HEK293 (cell line): ENCODE data around the gene TKTL2.

ENCODE experiments used
- BCL11B ChIP-seq: fragments of 450-650 bp; formaldehyde crosslinking; IDR thresholded peaks from 2 replicates; pipeline ENCODE4 v1.5.1; 2016; ENCODE audit warnings: low read depth, missing biosample characterization, missing genetic modification characterization
- KLF8 ChIP-seq: fragments of 450-650 bp; formaldehyde crosslinking; IDR thresholded peaks from 2 replicates; pipeline ENCODE4 v1.5.1; 2016; ENCODE audit warnings: missing biosample characterization, missing genetic modification characterization
- OSR2 ChIP-seq: fragments of 450-650 bp; formaldehyde crosslinking; IDR thresholded peaks from 2 replicates; pipeline ENCODE4 v1.5.1; 2016; ENCODE audit warnings: missing biosample characterization, missing genetic modification characterization
- SETDB1 ChIP-seq: IDR thresholded peaks from one replicate; pipeline ENCODE4 v1.6.1; 2017; ENCODE audit warnings: mild to moderate bottlenecking, low read length, moderate library complexity, mixed read lengths; ENCODE audit not compliant: insufficient read length
- SP3 ChIP-seq: fragments of 450-650 bp; formaldehyde crosslinking; IDR thresholded peaks from 2 replicates; pipeline ENCODE4 v1.5.1; 2016; ENCODE audit warnings: missing biosample characterization, missing genetic modification characterization
- TRIM28 ChIP-seq: IDR thresholded peaks from 2 replicates; pipeline ENCODE4 v1.6.1; 2011; ENCODE audit warnings: low read length, control low read depth, borderline replicate concordance
- YY1 ChIP-seq: fragments of 450-650 bp; formaldehyde crosslinking; IDR thresholded peaks from 2 replicates; pipeline ENCODE4 v1.5.1; 2018; ENCODE audit warnings: missing biosample characterization, missing genetic modification characterization
- ZBTB20 ChIP-seq: fragments of 450-650 bp; formaldehyde crosslinking; IDR thresholded peaks from 2 replicates; pipeline ENCODE4 v1.5.1; 2016; ENCODE audit warnings: missing biosample characterization, missing genetic modification characterization
- ZBTB8A ChIP-seq: fragments of 450-650 bp; formaldehyde crosslinking; IDR thresholded peaks from 2 replicates; pipeline ENCODE4 v1.5.1; 2016; ENCODE audit warnings: missing biosample characterization, missing genetic modification characterization
- ZNF211 ChIP-seq: fragments of 450-650 bp; formaldehyde crosslinking; IDR thresholded peaks from 2 replicates; pipeline ENCODE4 v1.5.1; 2016; ENCODE audit warnings: low read depth, missing biosample characterization, missing genetic modification characterization
- ZNF266 ChIP-seq: fragments of 450-650 bp; formaldehyde crosslinking; IDR thresholded peaks from 2 replicates; pipeline ENCODE4 v1.5.1; 2016; ENCODE audit warnings: missing biosample characterization, missing genetic modification characterization, low read depth
- ZNF292 ChIP-seq: fragments of 450-650 bp; formaldehyde crosslinking; IDR thresholded peaks from 2 replicates; pipeline ENCODE4 v1.5.1; 2016; ENCODE audit warnings: low read depth, missing biosample characterization, missing genetic modification characterization, borderline replicate concordance
- ZNF324 ChIP-seq: fragments of 450-650 bp; formaldehyde crosslinking; IDR thresholded peaks from 2 replicates; pipeline ENCODE4 v1.5.1; 2016; ENCODE audit warnings: missing biosample characterization, missing genetic modification characterization
- ZNF335 ChIP-seq: fragments of 450-650 bp; formaldehyde crosslinking; conservative IDR thresholded peaks from 2 replicates; pipeline ENCODE4 v1.5.1; 2016; ENCODE audit warnings: missing biosample characterization, missing genetic modification characterization
- ZNF341 ChIP-seq: fragments of 450-650 bp; formaldehyde crosslinking; IDR thresholded peaks from 2 replicates; pipeline ENCODE4; 2016; ENCODE audit warnings: low read depth, missing biosample characterization, missing genetic modification characterization
- ZNF354C ChIP-seq: fragments of 450-650 bp; formaldehyde crosslinking; IDR thresholded peaks from 2 replicates; pipeline ENCODE4 v1.5.1; 2016; ENCODE audit warnings: missing biosample characterization, missing genetic modification characterization, low read depth, borderline replicate concordance
- ZNF423 ChIP-seq: fragments of 450-650 bp; formaldehyde crosslinking; IDR thresholded peaks from 2 replicates; pipeline ENCODE4 v1.5.1; 2016; ENCODE audit warnings: missing biosample characterization, missing genetic modification characterization
- ZNF600 ChIP-seq: fragments of 450-650 bp; formaldehyde crosslinking; IDR thresholded peaks from 2 replicates; pipeline ENCODE4 v1.5.1; 2016; ENCODE audit warnings: missing biosample characterization, missing genetic modification characterization
- ZNF624 ChIP-seq: fragments of 450-650 bp; formaldehyde crosslinking; IDR thresholded peaks from 2 replicates; pipeline ENCODE4 v1.5.1; 2017; ENCODE audit warnings: missing biosample characterization, missing genetic modification characterization
- ZNF658 ChIP-seq: fragments of 450-650 bp; formaldehyde crosslinking; IDR thresholded peaks from 2 replicates; pipeline ENCODE4; 2016; ENCODE audit warnings: missing biosample characterization, missing genetic modification characterization
- ZNF660 ChIP-seq: fragments of 450-650 bp; IDR thresholded peaks from 2 replicates; pipeline ENCODE4 v1.5.1; 2018; ENCODE audit warnings: missing biosample characterization, mild to moderate bottlenecking, missing genetic modification characterization
- ZNF76 ChIP-seq: fragments of 450-650 bp; formaldehyde crosslinking; IDR thresholded peaks from 2 replicates; pipeline ENCODE4; 2016; ENCODE audit warnings: low read depth, missing biosample characterization, missing genetic modification characterization, borderline replicate concordance
- ZNF777 ChIP-seq: fragments of 450-650 bp; formaldehyde crosslinking; IDR thresholded peaks from 2 replicates; pipeline ENCODE4 v1.5.1; 2017; ENCODE audit warnings: missing biosample characterization, missing genetic modification characterization, borderline replicate concordance
- ZSCAN30 ChIP-seq: fragments of 450-650 bp; IDR thresholded peaks from 2 replicates; pipeline ENCODE4 v1.5.1; 2018; ENCODE audit warnings: missing biosample characterization, mild to moderate bottlenecking, missing genetic modification characterization, moderate library complexity
- TF ChIP-seq, protein P1 (sequence below): fragments of 450-650 bp; formaldehyde crosslinking; IDR thresholded peaks from 2 replicates; pipeline ENCODE4 v1.5.1; 2016; ENCODE audit warnings: missing biosample characterization, missing genetic modification characterization, low read depth
- TF ChIP-seq, protein P2 (sequence below): fragments of 450-650 bp; formaldehyde crosslinking; IDR thresholded peaks from 2 replicates; pipeline ENCODE4 v1.5.1; 2016; ENCODE audit warnings: missing biosample characterization, missing genetic modification characterization
- TF ChIP-seq, protein P3 (sequence below): fragments of 450-650 bp; formaldehyde crosslinking; IDR thresholded peaks from 2 replicates; pipeline ENCODE4 v1.5.1; 2016; ENCODE audit warnings: missing biosample characterization, missing genetic modification characterization
- TF ChIP-seq, protein P4 (sequence below): sonication (generic); formaldehyde crosslinking; IDR thresholded peaks from 2 replicates; pipeline ENCODE4 v1.8.1; 2022; ENCODE audit warnings: mild to moderate bottlenecking, moderate library complexity, missing genetic modification reagents
- TF ChIP-seq, protein P5 (sequence below): fragments of 450-650 bp; formaldehyde crosslinking; IDR thresholded peaks from 2 replicates; pipeline ENCODE4 v1.5.1; 2017; ENCODE audit warnings: missing biosample characterization, mild to moderate bottlenecking, missing genetic modification characterization, moderate library complexity

The TKTL2 gene

DNA sequence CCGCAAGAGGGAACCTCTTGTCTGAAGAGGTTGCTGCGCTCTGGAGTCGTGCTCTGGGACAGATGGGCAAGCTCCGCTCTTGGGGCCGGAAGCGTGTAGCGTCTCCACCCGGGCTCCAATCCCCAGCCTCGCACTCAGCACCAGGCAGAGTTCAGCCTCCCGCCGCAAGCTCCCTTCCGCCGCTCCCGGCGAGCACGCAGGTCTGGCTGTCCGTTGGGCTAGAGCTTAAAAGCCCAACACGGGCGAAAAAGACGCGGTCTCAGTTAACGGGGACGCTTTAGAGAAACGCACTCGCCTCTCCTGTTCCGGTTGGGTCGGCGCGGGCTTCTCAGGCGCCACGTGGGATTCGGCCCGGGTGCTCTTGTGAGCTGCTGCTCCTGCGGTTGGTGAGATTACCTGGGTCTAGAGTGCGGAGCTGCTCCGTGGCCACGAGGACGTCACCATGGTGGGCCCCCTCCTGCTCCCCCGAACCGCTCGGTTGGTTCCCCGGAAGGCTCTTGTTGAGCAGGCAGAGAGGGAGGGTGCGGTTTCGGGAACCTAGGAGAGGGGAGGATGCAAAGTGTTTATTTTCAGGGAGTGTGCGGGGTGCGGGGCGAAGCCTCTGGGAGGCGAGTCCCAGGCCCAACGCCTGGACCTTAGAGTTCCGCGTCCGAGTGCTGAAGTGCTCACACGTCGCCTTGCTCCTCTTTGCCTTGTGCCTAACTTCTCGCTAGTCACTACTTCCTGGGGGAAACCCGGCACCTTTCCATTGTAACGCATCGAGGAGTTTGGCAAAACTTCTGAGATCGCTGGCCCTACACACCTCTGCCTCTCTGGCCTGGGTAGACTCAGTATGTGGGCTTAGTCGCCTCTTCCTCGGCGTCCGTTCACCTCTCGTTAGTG, 21.0 kb upstream of the TKTL2 start, which contains the start of gene TMA16 (continued):
- TF ChIP-seq, protein P1, sequence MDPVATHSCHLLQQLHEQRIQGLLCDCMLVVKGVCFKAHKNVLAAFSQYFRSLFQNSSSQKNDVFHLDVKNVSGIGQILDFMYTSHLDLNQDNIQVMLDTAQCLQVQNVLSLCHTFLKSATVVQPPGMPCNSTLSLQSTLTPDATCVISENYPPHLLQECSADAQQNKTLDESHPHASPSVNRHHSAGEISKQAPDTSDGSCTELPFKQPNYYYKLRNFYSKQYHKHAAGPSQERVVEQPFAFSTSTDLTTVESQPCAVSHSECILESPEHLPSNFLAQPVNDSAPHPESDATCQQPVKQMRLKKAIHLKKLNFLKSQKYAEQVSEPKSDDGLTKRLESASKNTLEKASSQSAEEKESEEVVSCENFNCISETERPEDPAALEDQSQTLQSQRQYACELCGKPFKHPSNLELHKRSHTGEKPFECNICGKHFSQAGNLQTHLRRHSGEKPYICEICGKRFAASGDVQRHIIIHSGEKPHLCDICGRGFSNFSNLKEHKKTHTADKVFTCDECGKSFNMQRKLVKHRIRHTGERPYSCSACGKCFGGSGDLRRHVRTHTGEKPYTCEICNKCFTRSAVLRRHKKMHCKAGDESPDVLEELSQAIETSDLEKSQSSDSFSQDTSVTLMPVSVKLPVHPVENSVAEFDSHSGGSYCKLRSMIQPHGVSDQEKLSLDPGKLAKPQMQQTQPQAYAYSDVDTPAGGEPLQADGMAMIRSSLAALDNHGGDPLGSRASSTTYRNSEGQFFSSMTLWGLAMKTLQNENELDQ = no peak
- TF ChIP-seq ZNF600 (tag by site-specific recombination) = peak; percentile 13; the same call in 1 of the 2 replicates
- no peak for TF ChIP-seq ZNF624 (tag by site-specific recombination)
- TF ChIP-seq OSR2 = no peak
- TF ChIP-seq, protein P2, sequence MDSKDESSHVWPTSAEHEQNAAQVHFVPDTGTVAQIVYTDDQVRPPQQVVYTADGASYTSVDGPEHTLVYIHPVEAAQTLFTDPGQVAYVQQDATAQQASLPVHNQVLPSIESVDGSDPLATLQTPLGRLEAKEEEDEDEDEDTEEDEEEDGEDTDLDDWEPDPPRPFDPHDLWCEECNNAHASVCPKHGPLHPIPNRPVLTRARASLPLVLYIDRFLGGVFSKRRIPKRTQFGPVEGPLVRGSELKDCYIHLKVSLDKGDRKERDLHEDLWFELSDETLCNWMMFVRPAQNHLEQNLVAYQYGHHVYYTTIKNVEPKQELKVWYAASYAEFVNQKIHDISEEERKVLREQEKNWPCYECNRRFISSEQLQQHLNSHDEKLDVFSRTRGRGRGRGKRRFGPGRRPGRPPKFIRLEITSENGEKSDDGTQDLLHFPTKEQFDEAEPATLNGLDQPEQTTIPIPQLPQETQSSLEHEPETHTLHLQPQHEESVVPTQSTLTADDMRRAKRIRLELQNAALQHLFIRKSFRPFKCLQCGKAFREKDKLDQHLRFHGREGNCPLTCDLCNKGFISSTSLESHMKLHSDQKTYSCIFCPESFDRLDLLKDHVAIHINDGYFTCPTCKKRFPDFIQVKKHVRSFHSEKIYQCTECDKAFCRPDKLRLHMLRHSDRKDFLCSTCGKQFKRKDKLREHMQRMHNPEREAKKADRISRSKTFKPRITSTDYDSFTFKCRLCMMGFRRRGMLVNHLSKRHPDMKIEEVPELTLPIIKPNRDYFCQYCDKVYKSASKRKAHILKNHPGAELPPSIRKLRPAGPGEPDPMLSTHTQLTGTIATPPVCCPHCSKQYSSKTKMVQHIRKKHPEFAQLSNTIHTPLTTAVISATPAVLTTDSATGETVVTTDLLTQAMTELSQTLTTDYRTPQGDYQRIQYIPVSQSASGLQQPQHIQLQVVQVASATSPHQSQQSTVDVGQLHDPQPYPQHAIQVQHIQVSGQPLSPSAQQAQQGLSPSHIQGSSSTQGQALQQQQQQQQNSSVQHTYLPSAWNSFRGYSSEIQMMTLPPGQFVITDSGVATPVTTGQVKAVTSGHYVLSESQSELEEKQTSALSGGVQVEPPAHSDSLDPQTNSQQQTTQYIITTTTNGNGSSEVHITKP (tag by site-specific recombination) = 0 out of 2 replicates have a peak, but pooled peaks have one; percentile 20
- peak; percentile 71 for TF ChIP-seq ZNF335
- TF ChIP-seq, protein P3, sequence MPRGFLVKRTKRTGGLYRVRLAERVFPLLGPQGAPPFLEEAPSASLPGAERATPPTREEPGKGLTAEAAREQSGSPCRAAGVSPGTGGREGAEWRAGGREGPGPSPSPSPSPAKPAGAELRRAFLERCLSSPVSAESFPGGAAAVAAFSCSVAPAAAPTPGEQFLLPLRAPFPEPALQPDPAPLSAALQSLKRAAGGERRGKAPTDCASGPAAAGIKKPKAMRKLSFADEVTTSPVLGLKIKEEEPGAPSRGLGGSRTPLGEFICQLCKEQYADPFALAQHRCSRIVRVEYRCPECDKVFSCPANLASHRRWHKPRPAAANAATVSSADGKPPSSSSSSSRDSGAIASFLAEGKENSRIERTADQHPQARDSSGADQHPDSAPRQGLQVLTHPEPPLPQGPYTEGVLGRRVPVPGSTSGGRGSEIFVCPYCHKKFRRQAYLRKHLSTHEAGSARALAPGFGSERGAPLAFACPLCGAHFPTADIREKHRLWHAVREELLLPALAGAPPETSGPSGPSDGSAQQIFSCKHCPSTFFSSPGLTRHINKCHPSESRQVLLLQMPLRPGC (tag by site-specific recombination) = peak; percentile 24; the same call in 1 of the 2 replicates
- TF ChIP-seq ZNF777 (tag by site-specific recombination) = no peak
- no peak for TF ChIP-seq ZNF211 (tag by site-specific recombination)
- 0 out of 2 replicates have a peak, but pooled peaks have one; percentile 16 for TF ChIP-seq SP3 (tag by site-specific recombination)
- TF ChIP-seq ZSCAN30 (tag by site-specific recombination) = peak; percentile 65; the same call in 1 of the 2 replicates
- TF ChIP-seq YY1 = no peak
- no peak for TF ChIP-seq ZNF658
- no peak for TF ChIP-seq ZNF354C
- TF ChIP-seq, protein P4, sequence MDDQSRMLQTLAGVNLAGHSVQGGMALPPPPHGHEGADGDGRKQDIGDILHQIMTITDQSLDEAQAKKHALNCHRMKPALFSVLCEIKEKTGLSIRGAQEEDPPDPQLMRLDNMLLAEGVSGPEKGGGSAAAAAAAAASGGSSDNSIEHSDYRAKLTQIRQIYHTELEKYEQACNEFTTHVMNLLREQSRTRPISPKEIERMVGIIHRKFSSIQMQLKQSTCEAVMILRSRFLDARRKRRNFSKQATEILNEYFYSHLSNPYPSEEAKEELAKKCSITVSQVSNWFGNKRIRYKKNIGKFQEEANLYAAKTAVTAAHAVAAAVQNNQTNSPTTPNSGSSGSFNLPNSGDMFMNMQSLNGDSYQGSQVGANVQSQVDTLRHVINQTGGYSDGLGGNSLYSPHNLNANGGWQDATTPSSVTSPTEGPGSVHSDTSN (CRISPR knock-in tag) = no peak
- peak; percentile 59; the same call in 1 of the 2 replicates for TF ChIP-seq ZBTB20 (tag by site-specific recombination)
- peak; percentile 77; the same call in 1 of the 2 replicates for TF ChIP-seq TRIM28
- TF ChIP-seq KLF8 (tag by site-specific recombination) = peak; percentile 63
- peak; percentile 45 for TF ChIP-seq SETDB1
- peak; percentile 63; the same call in 1 of the 2 replicates for TF ChIP-seq ZNF76 (tag by site-specific recombination)
- TF ChIP-seq ZNF324 (tag by site-specific recombination) = peak; percentile 77; the same call in 1 of the 2 replicates
- TF ChIP-seq BCL11B (tag by site-specific recombination) = no peak
- no peak for TF ChIP-seq ZNF266 (tag by site-specific recombination)
- TF ChIP-seq ZBTB8A = peak; percentile 65
- TF ChIP-seq ZNF292 (tag by site-specific recombination) = no peak
- TF ChIP-seq ZNF660 (tag by site-specific recombination) = peak; percentile 92
- peak; percentile 86 for TF ChIP-seq ZNF341 (tag by site-specific recombination)
- TF ChIP-seq, protein P5, sequence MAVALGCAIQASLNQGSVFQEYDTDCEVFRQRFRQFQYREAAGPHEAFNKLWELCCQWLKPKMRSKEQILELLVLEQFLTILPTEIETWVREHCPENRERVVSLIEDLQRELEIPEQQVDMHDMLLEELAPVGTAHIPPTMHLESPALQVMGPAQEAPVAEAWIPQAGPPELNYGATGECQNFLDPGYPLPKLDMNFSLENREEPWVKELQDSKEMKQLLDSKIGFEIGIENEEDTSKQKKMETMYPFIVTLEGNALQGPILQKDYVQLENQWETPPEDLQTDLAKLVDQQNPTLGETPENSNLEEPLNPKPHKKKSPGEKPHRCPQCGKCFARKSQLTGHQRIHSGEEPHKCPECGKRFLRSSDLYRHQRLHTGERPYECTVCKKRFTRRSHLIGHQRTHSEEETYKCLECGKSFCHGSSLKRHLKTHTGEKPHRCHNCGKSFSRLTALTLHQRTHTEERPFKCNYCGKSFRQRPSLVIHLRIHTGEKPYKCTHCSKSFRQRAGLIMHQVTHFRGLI (tag by site-specific recombination) = peak; percentile 95
- TF ChIP-seq ZNF423 (tag by site-specific recombination) = no peak
